DOHH2 (cell line): Measurements from ENCODE around the gene HORMAD1.

Source experiments
- H3F3A ChIP-seq: fragments of 200-600 bp; sonication (generic), shearing (Covaris generic); 2 replicates; pipeline ENCODE4 v1.6.0; 2016; ENCODE audit warnings: antibody characterized with exemption, mild to moderate bottlenecking; ENCODE audit not compliant: control insufficient read depth, insufficient read depth
- H3K27ac ChIP-seq: fragments of 200-600 bp; sonication (generic); 2 replicates; pipeline ENCODE4 v1.5.1; 2014; ENCODE audit warnings: low read depth, mild to moderate bottlenecking, low read length, moderate library complexity
- H3K27me3 ChIP-seq: fragments of 200-600 bp; sonication (generic); 2 replicates; pipeline ENCODE4 v1.6.1; 2014; ENCODE audit warnings: mild to moderate bottlenecking, low read length, mixed read lengths; ENCODE audit not compliant: control insufficient read depth
- H3K36me3 ChIP-seq: fragments of 200-600 bp; sonication (generic); 2 replicates; pipeline ENCODE4 v1.6.1; 2014; ENCODE audit warnings: mild to moderate bottlenecking, low read length, moderate library complexity, mixed read lengths; ENCODE audit not compliant: control insufficient read depth
- H3K4me1 ChIP-seq: fragments of 200-600 bp; sonication (generic); 2 replicates; pipeline ENCODE4 v1.6.1; 2014; ENCODE audit warnings: mild to moderate bottlenecking, low read length, mixed read lengths; ENCODE audit not compliant: control insufficient read depth
- H3K4me2 ChIP-seq: fragments of 200-600 bp; sonication (generic); 2 replicates; pipeline ENCODE4 v1.6.0; 2014; ENCODE audit warnings: mild to moderate bottlenecking, low read length, moderate library complexity
- H3K4me3 ChIP-seq: fragments of 200-600 bp; sonication (generic); 2 replicates; pipeline ENCODE4 v1.5.1; 2014; ENCODE audit warnings: mild to moderate bottlenecking, low read length, mixed read lengths
- H3K79me2 ChIP-seq: fragments of 200-600 bp; sonication (generic); 2 replicates; pipeline ENCODE4 v1.6.1; 2014; ENCODE audit warnings: mild to moderate bottlenecking, low read length, mixed read lengths; ENCODE audit not compliant: control insufficient read depth
- H3K9me2 ChIP-seq: fragments of 200-600 bp; sonication (generic); replicated peaks from 2 replicates; pipeline ENCODE4 v1.6.1; 2014; ENCODE audit warnings: mild to moderate bottlenecking, low read length, mixed read lengths; ENCODE audit not compliant: control insufficient read depth
- H3K9me3 ChIP-seq: fragments of 200-600 bp; sonication (generic); 2 replicates; pipeline ENCODE4 v1.6.1; 2014; ENCODE audit warnings: antibody characterized with exemption, low read length, mixed read lengths; ENCODE audit not compliant: control insufficient read depth, insufficient read depth
- H4K20me1 ChIP-seq: fragments of 200-600 bp; sonication (generic); 2 replicates; pipeline ENCODE4 v1.6.0; 2014; ENCODE audit warnings: low read depth, mild to moderate bottlenecking, antibody characterized with exemption, low read length, moderate library complexity; ENCODE audit not compliant: control insufficient read depth, insufficient read depth
- EZH2phosphoT487 ChIP-seq: fragments of 200-600 bp; sonication (generic); IDR thresholded peaks from 2 replicates; pipeline ENCODE4 v1.6.1; 2017; ENCODE audit warnings: borderline replicate concordance, mild to moderate bottlenecking, antibody characterized with exemption, low read length, moderate library complexity, mixed read lengths
- TF ChIP-seq, protein P1 (sequence below): fragments of 200-600 bp; sonication (generic); IDR thresholded peaks from one replicate; pipeline ENCODE4 v1.5.1; 2014; ENCODE audit warnings: antibody characterized with exemption, mild to moderate bottlenecking, low read depth, low read length; ENCODE audit not compliant: poor library complexity, severe bottlenecking

HORMAD1 gene

DNA sequence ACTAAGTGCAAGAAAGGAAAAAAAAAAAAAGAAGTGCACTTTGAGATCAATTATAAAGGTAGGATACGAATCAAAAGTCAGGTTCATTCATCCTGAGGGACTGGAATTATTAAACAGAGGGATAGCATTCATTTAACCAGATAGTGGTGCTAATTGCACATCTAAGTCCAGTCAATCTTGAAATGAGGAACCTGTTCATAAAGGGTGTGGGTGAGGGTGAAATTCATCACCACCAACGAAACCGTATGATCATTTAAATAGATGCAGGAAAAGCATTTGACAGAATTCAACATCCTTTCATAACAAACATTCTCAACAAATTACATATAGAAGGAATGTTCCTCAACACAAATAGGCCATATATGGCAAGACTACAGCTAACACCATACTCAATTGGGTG lies 39.3 kb upstream of the HORMAD1 start:
- H4K20me1 ChIP-seq, result no peaks in the 10 kb centered on the region
- H3K4me1 ChIP-seq, result peaks cover 27% of the 10 kb centered on the region
- H3K9me3 ChIP-seq, result peaks cover 7% of the 10 kb centered on the region
- no peaks in the 10 kb centered on the region for H3F3A ChIP-seq
- peaks cover 60% of the 10 kb centered on the region for H3K36me3 ChIP-seq
- H3K9me2 ChIP-seq, result no peaks in the 10 kb centered on the region
- H3K27ac ChIP-seq, result no peak overlapping the region
- H3K4me3 ChIP-seq, result no peak overlapping the region
- H3K79me2 ChIP-seq, result peaks cover 57% of the 10 kb centered on the region
- no peaks in the 10 kb centered on the region for H3K27me3 ChIP-seq
- TF ChIP-seq EZH2phosphoT487, result no peak
- TF ChIP-seq, protein P1, sequence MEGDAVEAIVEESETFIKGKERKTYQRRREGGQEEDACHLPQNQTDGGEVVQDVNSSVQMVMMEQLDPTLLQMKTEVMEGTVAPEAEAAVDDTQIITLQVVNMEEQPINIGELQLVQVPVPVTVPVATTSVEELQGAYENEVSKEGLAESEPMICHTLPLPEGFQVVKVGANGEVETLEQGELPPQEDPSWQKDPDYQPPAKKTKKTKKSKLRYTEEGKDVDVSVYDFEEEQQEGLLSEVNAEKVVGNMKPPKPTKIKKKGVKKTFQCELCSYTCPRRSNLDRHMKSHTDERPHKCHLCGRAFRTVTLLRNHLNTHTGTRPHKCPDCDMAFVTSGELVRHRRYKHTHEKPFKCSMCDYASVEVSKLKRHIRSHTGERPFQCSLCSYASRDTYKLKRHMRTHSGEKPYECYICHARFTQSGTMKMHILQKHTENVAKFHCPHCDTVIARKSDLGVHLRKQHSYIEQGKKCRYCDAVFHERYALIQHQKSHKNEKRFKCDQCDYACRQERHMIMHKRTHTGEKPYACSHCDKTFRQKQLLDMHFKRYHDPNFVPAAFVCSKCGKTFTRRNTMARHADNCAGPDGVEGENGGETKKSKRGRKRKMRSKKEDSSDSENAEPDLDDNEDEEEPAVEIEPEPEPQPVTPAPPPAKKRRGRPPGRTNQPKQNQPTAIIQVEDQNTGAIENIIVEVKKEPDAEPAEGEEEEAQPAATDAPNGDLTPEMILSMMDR, result no peak
- no peak overlapping the region for H3K4me2 ChIP-seq

DNA sequence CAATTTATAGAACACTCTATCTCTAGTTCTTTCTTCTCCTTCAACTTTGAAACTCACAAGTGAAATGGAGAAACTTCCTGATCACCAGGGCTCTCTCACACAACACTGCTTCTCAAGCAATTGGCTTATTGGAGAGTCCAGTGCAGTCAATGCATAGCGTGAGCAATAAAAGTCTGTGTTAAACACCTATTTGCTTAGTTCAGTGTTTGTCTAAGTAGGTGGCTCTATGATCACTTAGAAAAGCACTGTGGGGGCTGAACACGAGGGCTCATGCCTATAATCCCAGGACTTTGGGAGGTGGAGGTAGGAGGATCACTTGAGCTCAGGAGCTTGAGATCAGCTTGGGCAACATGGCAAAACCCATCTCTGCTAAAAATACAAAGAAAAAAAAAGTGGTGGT lies 32.7 kb upstream of the HORMAD1 start:
- H3K27me3 ChIP-seq, result no peaks in the 10 kb centered on the region
- no peak overlapping the region for H3K4me2 ChIP-seq
- no peaks in the 10 kb centered on the region for H3K79me2 ChIP-seq
- H3F3A ChIP-seq, result no peaks in the 10 kb centered on the region
- peaks cover 74% of the 10 kb centered on the region for H3K36me3 ChIP-seq
- TF ChIP-seq, protein P1, result no peak
- no peak for TF ChIP-seq EZH2phosphoT487
- H4K20me1 ChIP-seq, result no peaks in the 10 kb centered on the region
- no peaks in the 10 kb centered on the region for H3K9me2 ChIP-seq
- no peak overlapping the region for H3K27ac ChIP-seq
- no peaks in the 10 kb centered on the region for H3K9me3 ChIP-seq
- no peaks in the 10 kb centered on the region for H3K4me1 ChIP-seq
- no peak overlapping the region for H3K4me3 ChIP-seq

DNA sequence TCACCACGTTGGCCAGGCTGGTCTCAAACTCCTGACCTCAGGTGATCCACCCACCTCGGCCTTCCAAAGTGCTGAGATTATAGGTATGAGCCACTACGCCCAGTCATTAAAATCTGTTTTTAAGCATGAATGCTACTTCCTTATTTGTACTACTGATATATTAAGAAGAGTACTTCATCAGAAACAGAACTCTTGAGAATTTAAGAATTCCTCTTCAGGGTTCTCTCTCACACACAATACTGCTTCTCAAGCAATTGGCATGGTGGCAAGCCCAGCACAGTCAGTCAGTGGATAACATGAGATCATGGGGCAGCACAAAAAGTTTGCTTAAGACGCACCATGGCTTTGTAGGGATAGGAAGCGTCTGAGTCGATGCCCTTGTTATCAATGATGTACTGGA lies 30.7 kb upstream of the HORMAD1 start:
- Histone ChIP-seq H3K4me3 (no peak overlapping the region), H4K20me1 (no peaks in the 10 kb centered on the region)

More for the DNA sequence above, 30.7 kb upstream of the HORMAD1 start:
- Histone ChIP-seq H3F3A (no peaks in the 10 kb centered on the region), H3K27ac (no peak overlapping the region), H3K27me3 (no peaks in the 10 kb centered on the region), H3K4me2 (no peak overlapping the region), H3K4me1 (no peaks in the 10 kb centered on the region), H3K9me2 (no peaks in the 10 kb centered on the region), H3K36me3 (peaks cover 75% of the 10 kb centered on the region), H3K9me3 (no peaks in the 10 kb centered on the region), H3K79me2 (no peaks in the 10 kb centered on the region)
- no peak for TF ChIP-seq EZH2phosphoT487
- TF ChIP-seq, protein P1, result no peak
